Measurements from ENCODE around the gene BET1L. TPM values are rescaled to one million over a fixed set of nuclear protein-coding genes. Genes with fewer than 3 reads are reported as not detected.

BET1L gene
- total RNA-seq, 1 experiment from 2014 or later: 22.2 TPM

DNA sequence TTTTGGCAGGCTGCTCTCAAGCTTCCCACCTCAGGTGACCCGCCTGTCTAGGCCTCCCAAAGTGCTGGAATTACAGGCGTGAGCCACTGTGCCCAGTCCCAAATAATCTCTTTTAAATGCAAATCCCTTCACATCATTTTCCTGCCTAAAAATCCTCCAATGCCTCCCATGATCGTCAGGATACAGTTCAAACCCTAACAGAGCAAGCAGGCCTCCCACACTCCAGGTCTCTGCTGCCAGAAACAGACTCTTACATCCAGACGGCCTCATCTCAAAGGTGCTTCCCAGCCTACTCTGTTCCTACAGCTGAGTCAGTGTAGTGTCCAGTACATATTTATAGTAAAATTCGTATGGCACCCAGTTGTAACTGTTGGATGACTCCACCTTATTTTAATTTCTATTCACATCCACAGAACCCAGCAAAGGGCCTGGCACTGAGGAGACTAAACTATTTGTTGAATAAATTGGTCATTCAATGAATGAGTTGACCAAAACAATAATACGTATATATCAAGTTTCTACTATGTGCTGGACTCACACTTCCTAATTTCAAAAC lies 20.7 kb upstream of the BET1L start:
- Histone ChIP-seq H3K27me3 (replicated peaks; ENCODE audit: insufficient read depth, low read depth, low read length, poor library complexity) (no peaks in the 10 kb centered on the region), H3K9me3 (ENCODE audit: low read depth, low read length, poor library complexity, severe bottlenecking) (no peaks in the 10 kb centered on the region), H3K36me3 (ENCODE audit: insufficient read depth, low read length, poor library complexity, severe bottlenecking) (no peaks in the 10 kb centered on the region), H3K4me3 (ENCODE audit: low read depth, low read length, poor library complexity, severe bottlenecking) (no peak overlapping the region), H3K27ac (ENCODE audit: low read depth, low read length, poor library complexity, severe bottlenecking) (no peak overlapping the region), H3K4me1 (ENCODE audit: insufficient read depth, low read length, poor library complexity, severe bottlenecking) (no peaks in the 10 kb centered on the region)
- intact Hi-C loops (cut with micrococcal nuclease; ENCODE audit: unreplicated experiment): no loop called here
- no peak for DNase-seq (ENCODE audit: low spot score)
- ChIA-PET POLR2A (ENCODE audit: low non-redundant PET) (no interaction called here), CTCF (no interaction called here)
- TF ChIP-seq EZH2 (IDR thresholded peaks at IDR 0.05; ENCODE audit: borderline replicate concordance, low read depth, low read length, poor library complexity, severe bottlenecking): no peak
- TF ChIP-seq, protein P1, sequence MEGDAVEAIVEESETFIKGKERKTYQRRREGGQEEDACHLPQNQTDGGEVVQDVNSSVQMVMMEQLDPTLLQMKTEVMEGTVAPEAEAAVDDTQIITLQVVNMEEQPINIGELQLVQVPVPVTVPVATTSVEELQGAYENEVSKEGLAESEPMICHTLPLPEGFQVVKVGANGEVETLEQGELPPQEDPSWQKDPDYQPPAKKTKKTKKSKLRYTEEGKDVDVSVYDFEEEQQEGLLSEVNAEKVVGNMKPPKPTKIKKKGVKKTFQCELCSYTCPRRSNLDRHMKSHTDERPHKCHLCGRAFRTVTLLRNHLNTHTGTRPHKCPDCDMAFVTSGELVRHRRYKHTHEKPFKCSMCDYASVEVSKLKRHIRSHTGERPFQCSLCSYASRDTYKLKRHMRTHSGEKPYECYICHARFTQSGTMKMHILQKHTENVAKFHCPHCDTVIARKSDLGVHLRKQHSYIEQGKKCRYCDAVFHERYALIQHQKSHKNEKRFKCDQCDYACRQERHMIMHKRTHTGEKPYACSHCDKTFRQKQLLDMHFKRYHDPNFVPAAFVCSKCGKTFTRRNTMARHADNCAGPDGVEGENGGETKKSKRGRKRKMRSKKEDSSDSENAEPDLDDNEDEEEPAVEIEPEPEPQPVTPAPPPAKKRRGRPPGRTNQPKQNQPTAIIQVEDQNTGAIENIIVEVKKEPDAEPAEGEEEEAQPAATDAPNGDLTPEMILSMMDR (conservative IDR thresholded peaks at IDR 0.05; ENCODE audit: low read depth, low read length): no peak
- no TSS peak for BruUV-seq (replicated peaks)

DNA sequence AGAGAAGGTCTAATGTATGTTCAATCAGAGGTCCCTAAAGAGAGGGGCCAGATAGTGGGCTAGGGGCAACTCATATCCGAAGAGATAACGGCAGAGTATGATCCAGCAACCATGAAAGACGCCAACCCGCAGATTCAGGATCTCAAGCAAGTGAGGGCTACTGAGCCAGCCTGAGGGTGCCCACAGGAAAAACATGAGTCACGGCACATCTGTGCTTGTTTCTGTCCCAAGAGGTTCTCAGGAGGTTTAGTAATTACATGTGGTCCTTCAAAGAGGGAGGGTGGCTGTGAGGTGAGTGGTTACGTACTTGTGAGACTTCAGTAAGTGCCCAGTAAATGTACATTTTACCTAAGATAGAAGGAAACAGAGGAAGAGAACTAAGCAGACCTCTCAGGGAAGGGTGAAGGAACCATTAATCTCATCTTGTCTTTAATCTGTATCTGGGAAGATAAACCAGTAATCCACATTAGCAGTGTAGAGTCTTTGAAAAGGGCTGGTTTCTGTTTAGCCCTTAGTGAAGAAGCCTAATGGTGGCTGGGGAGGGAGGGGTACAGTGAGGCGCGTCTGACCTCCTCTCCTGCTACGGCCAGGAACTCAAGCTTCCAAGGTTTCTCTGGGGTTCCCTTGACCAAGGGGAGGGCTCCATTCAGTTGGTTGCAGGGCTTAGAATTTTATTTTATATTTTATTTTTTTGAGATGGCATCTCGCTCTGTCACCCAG lies 18.7 kb upstream of the BET1L start:
- POLR2A ChIA-PET (ENCODE audit: low non-redundant PET): no interaction called here
- H3K9me3 ChIP-seq (ENCODE audit: low read depth, low read length, poor library complexity, severe bottlenecking): no peaks in the 10 kb centered on the region
- H3K4me3 ChIP-seq (ENCODE audit: low read depth, low read length, poor library complexity, severe bottlenecking): no peak overlapping the region
- CTCF ChIA-PET: no interaction called here
- no peak for DNase-seq (ENCODE audit: low spot score)
- no TSS peak for BruUV-seq (replicated peaks)
- no peaks in the 10 kb centered on the region for H3K27me3 ChIP-seq (replicated peaks; ENCODE audit: insufficient read depth, low read depth, low read length, poor library complexity)
- TF ChIP-seq, protein P1 (conservative IDR thresholded peaks at IDR 0.05; ENCODE audit: low read depth, low read length): no peak
- no peak for TF ChIP-seq EZH2 (IDR thresholded peaks at IDR 0.05; ENCODE audit: borderline replicate concordance, low read depth, low read length, poor library complexity, severe bottlenecking)
- intact Hi-C loops (cut with micrococcal nuclease; ENCODE audit: unreplicated experiment): no loop called here
- no peak overlapping the region for H3K27ac ChIP-seq (ENCODE audit: low read depth, low read length, poor library complexity, severe bottlenecking)
- no peaks in the 10 kb centered on the region for H3K36me3 ChIP-seq (ENCODE audit: insufficient read depth, low read length, poor library complexity, severe bottlenecking)
- no peaks in the 10 kb centered on the region for H3K4me1 ChIP-seq (ENCODE audit: insufficient read depth, low read length, poor library complexity, severe bottlenecking)

DNA sequence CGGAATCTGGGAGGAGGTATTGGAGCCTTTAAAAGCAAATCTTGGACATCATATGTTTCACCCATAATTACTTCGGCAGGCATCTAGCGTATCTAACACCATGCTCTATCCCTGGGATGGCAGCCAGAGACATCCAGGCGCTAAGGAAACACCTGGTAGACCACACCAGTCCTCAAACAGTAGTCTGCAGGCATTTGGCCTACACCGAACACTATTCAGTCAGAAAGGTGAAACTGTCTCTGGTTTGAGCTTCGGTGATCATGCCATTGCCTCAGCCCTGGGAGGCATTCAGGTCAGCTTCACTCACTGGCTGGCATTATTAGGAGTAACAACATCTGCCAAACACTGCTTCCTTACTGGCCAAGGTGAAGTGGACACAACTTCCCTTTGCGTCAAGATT lies 17.2 kb upstream of the BET1L start:
- ChIA-PET POLR2A (ENCODE audit: low non-redundant PET) (no interaction called here), CTCF (no interaction called here)
- H3K36me3 ChIP-seq (ENCODE audit: insufficient read depth, low read length, poor library complexity, severe bottlenecking): no peaks in the 10 kb centered on the region
- no peak overlapping the region for H3K27ac ChIP-seq (ENCODE audit: low read depth, low read length, poor library complexity, severe bottlenecking)
- H3K4me1 ChIP-seq (ENCODE audit: insufficient read depth, low read length, poor library complexity, severe bottlenecking): no peaks in the 10 kb centered on the region
- no peaks in the 10 kb centered on the region for H3K27me3 ChIP-seq (replicated peaks; ENCODE audit: insufficient read depth, low read depth, low read length, poor library complexity)
- no peak overlapping the region for H3K4me3 ChIP-seq (ENCODE audit: low read depth, low read length, poor library complexity, severe bottlenecking)
- BruUV-seq (replicated peaks): no TSS peak
- intact Hi-C loops (cut with micrococcal nuclease; ENCODE audit: unreplicated experiment): no loop called here
- no peak for DNase-seq (ENCODE audit: low spot score)
- H3K9me3 ChIP-seq (ENCODE audit: low read depth, low read length, poor library complexity, severe bottlenecking): no peaks in the 10 kb centered on the region
- no peak for TF ChIP-seq EZH2 (IDR thresholded peaks at IDR 0.05; ENCODE audit: borderline replicate concordance, low read depth, low read length, poor library complexity, severe bottlenecking)
- TF ChIP-seq, protein P1 (conservative IDR thresholded peaks at IDR 0.05; ENCODE audit: low read depth, low read length): no peak
